Measurements from ENCODE around the gene PPP5C.

DNA sequence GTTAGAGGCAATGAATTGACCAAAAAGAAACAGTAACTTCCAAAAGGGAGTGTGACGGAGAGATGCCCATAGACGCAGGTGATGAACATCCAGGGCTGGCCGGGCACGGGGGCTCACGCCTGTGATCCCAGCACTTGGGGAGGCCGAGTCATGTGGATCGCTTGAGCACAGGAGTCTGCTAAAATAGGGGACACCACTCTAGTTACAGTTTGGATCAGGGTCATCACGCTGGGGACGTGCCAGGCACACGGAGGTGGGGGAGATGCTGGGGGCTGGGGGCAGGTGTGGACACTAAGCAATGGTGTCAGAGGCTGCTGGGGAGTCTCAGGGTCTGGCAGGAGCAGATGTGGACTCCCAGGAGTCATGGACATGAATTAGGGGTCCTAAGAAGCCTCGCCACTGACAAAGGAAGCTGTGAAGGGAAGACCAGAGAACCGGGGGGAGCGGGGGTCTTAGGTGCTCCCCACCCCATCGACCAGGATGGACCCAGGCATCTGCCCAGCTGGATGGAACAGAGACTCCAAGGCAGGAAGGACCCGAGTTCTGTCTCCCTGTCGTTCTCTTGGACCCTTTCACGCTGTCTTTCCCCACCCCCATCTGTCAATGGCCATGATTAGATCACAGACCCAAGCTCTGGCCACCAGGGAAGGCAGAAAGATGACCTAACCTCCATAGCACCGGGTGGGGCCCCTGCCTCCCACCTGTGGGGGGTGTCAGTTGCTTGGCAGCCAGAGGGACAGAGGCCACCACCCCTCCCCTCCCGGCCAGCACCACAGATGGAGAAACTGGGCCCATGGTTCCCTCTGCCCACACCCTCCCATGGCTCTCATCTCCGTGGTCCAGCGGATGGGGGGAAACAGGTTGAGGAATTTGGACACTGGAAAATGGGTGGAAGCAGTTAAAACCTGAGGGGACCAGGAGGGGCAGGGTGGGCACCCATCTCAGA is 46.8 kb downstream of the PPP5C start:
- TF ChIP-seq POLR2A (IDR thresholded peaks at IDR 0.05): no peak
- TF ChIP-seq, protein P1, sequence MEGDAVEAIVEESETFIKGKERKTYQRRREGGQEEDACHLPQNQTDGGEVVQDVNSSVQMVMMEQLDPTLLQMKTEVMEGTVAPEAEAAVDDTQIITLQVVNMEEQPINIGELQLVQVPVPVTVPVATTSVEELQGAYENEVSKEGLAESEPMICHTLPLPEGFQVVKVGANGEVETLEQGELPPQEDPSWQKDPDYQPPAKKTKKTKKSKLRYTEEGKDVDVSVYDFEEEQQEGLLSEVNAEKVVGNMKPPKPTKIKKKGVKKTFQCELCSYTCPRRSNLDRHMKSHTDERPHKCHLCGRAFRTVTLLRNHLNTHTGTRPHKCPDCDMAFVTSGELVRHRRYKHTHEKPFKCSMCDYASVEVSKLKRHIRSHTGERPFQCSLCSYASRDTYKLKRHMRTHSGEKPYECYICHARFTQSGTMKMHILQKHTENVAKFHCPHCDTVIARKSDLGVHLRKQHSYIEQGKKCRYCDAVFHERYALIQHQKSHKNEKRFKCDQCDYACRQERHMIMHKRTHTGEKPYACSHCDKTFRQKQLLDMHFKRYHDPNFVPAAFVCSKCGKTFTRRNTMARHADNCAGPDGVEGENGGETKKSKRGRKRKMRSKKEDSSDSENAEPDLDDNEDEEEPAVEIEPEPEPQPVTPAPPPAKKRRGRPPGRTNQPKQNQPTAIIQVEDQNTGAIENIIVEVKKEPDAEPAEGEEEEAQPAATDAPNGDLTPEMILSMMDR (IDR thresholded peaks at IDR 0.05): no peak

Measured in heart left ventricle (tissue), 13 donors.